HG02642 (cell line): ENCODE results near the gene MAPK8IP2.
"Not testable (repeated sequence)": the region's sequence is repeated elsewhere in the genome, so short reads cannot be mapped to it uniquely, and the experiment has no call there.

Experiments
- ATAC-seq: cut with Tn5 transposase; IDR thresholded peaks from one replicate; pipeline ENCODE4 v1.9.1; 2021; ENCODE audit warnings: mild to moderate bottlenecking; ENCODE audit not compliant: unreplicated experiment, poor library complexity

Gene MAPK8IP2

DNA sequence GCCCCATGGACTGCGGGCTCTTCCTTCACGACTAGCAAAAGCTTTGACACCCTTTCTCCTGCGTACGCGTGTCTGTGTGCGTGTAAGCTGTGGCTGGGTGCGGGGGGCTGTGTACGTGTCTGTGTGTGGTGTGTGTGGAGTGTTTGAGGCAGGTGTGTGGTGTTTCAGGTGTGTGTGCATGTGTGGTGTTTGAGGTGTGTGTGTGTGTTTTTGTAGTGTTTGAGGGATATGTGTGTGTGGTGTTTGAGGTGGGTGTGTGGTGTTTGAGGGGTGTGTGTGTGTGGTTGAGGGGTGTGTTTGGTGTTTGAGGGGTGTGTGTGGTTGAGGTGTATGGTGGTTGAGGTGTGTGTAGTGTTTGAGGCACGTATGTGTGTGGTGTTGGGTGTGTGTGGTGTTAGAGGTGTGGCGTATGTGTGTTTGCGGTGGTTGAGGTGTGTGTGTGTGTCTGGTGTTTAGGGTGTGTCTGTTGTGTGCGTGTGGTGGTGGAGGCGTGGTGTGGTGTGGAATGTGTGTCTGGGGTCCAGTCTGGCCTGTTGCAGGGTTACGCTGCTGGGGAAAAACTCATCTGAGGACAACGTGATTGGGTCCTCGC lies 28.0 kb downstream of the MAPK8IP2 start:
- peak; percentile 4 for ATAC-seq

DNA sequence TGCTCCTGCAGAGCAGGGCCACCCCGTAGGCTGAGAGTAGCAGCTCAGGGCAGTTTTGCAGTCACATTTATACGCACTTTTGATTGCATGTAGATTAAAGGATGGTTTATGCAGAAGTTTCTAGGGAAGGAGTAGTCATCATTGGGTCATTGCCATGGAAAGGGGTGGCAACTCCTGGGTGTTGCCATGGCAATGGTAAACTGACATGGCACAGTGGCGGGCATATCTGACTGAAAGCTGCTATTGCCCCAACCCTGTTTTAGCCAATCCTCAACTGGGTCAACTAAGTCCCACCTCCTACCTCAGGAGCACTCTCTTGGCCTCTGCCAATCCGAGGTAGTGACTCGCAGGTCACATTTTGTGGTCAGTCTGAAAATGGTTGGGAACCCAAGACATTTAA lies 29.8 kb downstream of the MAPK8IP2 start:
- no peak for ATAC-seq

DNA sequence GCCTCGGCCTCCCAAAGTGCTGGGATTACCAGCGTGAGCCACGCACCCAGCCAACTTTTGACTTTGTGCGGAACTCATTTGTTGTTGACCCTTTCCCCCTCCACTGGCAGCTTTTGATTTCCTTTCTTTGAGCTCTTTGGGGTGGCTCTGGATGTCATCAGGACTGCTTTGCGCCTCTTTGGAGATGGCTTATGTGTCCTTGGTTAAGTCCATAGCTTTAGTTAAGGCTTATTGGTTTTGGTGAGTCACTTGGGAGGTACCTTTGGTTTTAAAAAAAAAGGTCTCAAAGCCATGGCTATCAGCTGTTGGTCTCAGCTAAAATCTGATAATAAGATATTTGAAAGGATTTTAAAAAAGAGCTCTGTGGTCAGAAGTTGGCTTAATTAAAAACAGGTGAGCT lies 32.5 kb downstream of the MAPK8IP2 start:
- ATAC-seq: no peak

DNA sequence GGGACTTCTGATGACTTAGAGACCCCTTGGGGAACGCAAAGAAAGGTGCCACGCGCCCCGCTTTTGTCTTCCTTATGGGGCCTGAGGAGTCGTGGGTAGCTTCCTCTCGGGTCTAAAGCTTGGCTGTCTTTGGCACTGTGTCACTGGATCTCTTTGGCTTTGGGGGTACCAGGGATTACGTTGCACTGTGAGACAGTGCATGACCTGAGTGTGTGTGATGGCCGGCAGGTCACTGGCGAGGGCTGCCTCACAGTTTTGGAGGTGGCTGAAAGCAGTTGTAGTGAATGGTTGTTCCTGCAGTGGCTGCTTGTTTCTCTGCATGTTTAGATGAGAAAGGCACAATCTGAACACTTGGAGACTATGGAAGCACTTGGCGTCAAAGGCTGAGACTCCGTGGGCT lies 33.2 kb downstream of the MAPK8IP2 start:
- no peak for ATAC-seq

DNA sequence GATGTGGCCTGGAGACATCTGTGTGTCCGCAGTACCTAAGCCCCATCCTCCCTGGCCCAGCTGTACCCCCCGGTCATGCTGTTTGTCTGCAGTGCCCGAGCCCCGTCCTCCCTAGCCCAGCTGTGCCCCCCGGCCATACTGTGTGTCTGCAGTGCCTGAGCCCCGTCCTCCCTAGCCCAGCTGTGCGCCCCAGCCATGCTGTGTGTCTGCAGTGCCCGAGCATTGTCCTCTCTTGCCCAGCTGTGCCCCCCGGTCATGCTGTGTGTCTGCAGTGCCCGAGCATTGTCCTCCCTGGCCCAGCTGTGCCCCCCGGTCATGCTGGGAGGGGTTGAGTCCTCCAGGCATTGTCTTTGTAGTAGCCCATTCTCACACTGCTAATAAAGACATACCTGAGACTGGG lies 35.0 kb downstream of the MAPK8IP2 start:
- ATAC-seq: no peak

DNA sequence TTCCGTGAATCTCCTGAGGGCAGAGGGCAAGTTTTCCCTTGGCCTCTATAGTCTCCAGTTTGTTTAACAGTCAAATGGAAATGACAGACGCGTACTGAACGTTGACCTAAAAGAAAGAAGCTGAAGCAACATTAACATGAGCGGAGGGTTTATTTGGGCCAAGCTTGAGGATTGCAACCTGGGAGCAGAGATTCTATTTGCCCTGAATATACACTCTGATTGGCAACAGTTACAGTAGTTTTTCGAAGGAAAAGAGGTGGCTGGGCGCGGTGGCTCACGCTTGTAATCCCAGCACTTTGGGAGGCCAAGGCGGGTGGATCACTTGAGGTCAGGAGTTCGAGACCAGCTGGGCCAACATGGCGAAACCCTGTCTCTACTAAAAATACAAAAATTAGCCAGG lies 39.7 kb downstream of the MAPK8IP2 start:
- ATAC-seq: not testable (repeated sequence)

DNA sequence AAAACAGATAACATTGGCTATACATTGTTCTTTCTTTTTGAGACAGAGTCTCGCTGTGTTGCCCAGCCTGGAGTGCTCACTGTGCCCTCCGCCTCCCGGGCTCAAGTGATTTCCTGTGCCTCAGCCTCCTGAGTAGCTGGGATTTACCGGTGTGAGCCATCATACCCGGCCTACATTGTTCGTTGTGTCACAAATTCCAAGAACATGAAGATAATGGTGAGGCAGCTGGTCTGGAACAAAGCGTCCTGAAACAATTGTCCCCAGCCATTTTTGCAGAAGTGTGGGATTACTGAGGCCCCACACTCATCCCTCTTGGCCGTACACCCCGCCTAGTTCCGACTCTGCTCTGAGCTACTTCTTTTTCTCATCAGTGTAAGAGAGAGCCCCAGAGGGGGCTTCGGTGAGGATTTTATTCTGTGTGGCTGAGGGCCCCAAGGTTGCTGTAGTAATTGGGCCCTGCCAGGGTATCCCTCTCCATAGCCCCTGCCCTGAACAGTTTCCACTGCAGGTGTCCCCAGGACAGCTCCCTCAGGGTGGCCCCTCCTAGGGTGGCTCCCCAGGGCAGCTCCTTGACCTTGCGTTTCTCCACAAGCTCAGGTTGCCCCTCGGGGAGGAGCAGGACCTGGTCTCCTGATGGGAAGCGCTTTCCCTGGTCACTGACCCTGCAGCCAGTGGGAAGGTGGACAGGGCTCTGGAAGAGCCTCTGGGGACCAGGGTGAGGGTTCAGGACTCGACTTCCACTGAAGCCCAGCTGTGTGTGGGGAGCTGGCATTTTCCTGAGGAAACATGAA lies 40.5 kb downstream of the MAPK8IP2 start:
- no peak for ATAC-seq

DNA sequence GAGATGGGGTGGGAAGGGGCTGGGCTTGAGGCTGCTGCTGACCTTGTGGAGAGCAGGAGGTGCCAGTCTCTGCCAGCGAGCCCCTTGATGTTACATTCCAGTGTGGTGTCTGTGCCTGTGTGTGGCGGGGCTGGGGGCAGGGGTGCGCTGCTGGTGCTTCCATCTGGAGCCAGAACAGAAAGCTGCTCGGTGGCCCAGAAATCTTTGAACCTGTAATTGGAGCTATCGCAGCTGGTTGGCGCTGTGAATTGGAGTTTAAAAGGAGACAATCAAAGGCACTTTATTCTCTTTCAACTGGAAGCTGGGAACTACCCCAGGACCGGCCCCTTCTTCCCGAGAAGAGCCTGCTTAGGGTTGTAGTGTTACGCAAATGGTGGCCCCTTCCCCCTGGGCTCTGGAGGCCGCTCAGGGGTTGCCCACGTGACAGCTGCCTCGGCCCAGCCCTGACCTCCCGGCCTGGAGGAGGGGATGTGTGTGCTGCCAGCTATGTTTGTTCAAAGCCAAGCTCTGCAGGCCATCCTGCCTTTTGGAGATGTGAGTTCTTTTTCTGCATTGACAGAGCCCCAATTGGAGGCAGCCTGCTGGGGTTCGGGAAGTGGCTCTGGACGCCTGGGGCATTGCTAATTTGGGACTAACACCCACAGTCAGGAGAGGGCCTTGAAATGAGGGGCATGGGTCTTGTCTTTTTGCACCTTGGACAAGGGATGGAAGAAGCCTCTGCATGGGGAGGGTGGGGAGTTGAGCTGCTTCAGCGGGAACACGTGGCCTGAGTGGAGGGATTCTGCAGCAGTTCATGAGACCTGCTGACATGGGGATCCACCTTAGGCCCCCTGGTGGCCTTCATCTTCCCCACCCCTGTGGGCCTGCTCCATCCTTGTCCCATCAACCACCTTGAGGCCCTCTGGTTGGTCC lies 41.4 kb downstream of the MAPK8IP2 start:
- ATAC-seq: no peak

DNA sequence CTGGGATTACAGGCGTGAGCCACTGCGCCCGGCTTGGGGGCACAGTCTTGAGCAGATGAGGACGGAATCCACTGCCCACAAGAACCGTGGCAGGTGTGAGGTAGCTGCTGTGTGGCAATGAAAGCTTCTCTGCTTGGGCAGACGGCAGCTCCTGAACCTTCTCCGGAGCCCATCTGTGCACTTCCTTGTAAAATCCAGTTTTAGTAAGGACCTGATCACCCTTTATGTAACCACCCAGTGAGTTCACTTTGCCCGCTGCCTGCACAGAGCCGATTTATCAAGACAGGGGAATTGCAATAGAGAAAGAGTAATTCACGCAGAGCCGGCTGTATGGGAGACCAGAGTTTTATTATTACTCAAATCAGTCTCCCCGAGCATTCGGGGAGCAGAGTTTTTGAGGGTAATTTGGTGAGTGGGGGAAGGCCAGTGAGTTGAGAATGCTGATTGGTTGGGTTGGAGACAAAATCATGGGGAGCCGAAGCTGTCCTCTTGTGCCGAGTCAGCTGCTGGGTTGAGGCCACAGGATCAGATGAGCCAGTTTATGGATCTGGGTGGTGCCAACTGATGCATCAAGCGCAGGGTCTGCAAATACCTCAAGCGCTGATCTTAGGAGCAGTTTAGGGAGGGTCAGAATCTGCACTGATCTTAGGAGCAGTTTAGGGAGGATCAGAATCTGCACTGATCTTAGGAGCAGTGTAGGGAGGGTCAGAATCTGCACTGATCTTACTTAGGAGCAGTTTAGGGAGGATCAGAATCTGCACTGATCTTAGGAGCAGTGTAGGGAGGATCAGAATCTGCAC lies 42.6 kb downstream of the MAPK8IP2 start:
- not testable (repeated sequence) for ATAC-seq

DNA sequence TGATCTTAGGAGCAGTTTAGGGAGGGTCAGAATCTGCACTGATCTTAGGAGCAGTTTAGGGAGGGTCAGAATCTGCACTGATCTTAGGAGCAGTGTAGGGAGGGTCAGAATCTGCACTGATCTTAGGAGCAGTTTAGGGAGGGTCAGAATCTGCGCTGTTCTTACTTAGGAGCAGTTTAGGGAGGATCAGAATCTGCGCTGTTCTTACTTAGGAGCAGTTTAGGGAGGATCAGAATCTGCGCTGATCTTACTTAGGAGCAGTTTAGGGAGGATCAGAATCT lies 43.2 kb downstream of the MAPK8IP2 start:
- ATAC-seq: not testable (repeated sequence)

DNA sequence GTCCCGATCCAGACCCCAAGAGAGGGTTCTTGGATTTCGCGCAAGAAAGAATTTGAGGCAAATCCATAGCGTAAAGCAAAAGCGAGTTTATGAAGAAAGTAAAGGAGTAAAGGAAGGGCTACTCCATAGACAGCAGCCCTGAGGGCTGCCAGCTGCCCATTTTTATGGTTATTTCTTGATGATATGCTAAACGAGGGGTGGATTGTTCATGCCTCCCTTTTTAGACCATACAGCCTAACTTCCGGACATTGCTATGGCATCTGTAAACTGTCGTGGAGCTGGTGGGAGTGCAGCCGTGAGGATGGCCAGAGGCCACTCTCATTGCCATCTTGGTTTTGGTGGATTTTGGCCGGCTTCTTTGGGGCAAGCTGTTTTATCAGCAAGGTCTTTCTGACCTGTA lies 52.7 kb downstream of the MAPK8IP2 start:
- no peak for ATAC-seq

DNA sequence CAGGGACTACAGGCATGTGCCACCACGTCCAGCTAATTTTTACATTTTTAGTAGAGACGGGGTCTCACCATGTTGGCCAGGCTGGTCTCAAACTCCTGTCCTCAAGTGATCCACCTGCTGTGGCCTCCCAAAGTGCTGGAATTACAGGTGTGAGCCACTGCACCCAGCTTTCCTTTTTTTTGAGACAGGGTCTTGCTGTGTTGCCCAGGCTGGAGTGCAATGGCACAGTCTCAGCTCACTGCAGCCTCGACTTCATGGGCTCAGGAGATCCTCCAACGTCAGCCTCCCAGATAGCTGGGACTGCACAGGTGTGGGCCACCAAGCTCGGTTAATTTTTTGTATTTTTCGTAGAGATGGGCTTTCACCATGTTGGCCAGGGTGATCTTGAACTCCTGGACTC lies 54.1 kb downstream of the MAPK8IP2 start:
- ATAC-seq: not testable (repeated sequence)

DNA sequence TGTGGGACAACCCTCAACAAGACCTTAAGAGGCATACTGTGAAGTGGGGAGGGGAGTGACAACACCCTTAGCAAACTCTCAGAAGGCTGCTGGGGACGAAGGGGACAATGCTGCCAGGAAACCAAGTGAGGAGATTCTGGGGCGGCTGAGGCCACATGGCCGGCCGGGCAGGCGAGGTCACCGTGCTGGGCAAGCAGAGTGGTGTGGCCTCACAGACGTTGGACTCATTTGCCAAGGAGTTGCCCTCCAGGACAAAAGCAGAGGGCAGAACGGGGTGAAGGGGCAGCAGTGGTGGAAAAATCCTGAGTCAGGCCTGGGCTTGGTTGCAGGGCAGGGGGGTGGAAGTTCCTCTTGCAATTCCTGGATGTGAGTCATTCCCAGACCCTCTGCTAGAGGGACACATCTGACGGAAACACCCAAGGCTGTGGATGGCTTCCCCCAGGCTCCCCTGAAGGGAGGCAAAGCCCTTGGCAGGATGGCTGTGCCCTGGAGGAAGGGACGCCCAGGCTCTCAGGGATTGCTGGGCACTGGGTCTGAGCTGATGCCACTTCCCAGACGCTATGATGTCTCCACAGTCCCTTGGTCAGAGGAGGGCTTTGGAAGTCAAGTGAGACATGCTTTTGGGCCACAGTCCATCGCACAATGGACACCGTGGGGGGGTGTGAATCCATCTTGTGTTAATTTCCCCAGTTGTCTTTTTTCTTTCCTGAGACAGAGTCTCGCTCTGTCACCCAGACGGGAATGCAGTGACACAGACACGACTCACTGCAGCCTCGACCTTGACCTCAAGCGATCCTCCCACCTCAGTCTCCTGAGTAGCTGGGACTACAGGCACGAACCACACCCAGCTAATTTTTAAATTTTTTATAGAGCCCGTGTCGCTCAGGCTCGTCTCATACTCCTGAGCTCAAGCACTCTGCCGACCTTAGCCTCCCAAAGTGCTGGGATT lies 55.8 kb downstream of the MAPK8IP2 start:
- ATAC-seq: no peak

DNA sequence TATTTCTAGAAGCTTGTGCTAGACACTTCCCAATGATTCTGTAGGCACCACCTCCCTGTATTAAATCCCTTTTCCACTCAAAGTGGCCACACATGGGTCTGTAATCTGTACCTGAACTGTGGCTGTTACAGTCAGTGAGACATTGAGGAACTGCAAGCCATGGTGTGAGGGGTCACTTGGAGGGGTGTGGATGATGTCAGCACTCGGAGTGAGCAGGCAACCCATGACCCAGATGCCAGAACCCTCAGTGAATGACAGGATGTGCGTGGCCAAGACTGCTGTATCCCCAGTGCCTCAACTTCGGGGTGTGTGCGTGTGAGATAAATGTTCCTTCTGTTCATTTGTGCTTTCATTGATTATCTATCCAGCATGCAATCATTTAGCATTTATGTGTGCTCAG lies 57.3 kb downstream of the MAPK8IP2 start:
- no peak for ATAC-seq

DNA sequence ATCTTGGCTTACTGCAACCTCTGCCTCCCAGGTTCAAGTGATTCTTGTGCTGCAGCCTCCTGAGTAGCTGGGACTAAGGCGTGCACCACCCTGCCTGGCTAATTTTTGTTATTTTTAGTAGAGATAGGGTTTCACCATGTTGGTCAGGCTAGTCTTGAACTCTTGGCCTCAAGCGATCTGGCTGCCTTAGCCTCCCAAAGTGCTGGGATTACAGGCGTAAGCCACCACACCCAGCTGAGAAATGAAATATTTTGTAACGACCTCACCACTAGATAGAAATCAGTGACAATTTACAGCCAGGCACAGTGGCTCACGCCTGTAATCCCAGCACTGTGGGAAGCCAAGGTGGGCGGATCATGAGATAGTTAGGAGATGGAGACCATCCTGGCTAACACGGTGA lies 59.1 kb downstream of the MAPK8IP2 start:
- ATAC-seq: not testable (repeated sequence)

DNA sequence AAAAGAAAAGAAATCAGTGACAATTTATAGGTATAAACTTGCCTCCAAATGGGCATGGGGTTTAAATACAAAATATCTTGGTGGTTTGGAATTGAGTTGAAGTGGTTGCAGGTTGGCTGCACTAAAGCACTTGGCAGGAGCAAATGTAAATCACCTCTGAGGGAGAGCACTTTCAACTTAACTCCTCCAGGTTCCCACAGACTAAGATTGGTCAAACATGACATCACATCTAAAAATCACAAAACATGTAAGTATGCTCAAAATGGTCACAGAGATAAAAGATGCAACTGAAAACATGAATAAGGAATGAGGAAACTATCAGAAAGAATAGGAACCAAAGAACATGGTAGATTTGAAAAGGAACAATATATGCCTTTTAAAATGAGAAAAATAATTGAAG lies 59.7 kb downstream of the MAPK8IP2 start:
- no peak for ATAC-seq
